Measurements from ENCODE around the gene AGBL1.
"Not testable (repeated sequence)": the region's sequence is repeated elsewhere in the genome, so short reads cannot be mapped to it uniquely, and the experiment has no call there.

AGBL1 gene

DNA sequence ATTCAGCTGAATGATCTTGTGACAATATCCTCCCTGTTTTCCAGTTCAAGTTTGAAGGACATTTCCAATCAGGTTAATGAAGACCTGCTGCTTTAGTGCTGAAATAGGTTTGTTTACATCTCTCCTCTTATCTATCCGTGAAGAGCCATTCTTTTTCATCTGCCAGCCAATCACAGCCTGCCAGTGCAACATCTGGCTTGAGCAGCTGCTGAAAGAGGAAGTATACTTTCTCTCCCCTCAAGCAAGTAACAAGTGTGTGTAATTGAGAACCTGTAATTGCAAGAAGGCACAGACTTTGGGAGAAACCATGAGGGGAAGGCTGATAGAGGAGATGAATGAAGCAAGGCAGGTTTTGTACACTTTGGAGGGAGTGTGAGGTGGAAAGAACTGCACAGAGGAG is 404.3 kb downstream of the AGBL1 start:
- in situ Hi-C loops (cut with MboI; ENCODE audit: low sequenced_read_pairs), result no loop called here
- no peak overlapping the region for H3K4me3 ChIP-seq
- no peak for DNase-seq (ENCODE audit: low spot score in 2 of 2)

DNA sequence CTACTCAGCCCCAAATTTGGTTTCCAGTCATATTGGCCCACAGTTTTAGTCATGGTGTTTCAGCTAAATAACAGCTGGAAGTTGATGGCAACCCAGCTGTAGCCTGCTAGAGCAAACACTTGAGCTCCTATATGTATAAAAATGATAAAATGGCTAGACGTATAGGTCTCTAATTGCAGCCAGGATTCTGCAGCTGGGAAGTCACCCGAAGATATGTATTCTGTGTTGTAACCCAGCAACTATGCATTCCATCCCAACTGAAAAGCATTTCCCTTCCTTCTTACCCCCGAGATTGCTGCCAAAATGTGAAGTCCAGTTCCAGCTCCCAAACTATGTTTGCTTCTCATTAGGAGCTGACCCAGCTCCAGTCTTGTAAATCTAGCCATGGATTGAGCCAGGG is 408.4 kb downstream of the AGBL1 start:
- Histone ChIP-seq H3K9me3 (no peaks in the 10 kb centered on the region), H3K36me3 (replicated peaks) (no peaks in the 10 kb centered on the region), H3K27me3 (ENCODE audit: low read depth) (no peaks in the 10 kb centered on the region; the same call in 1 of the 2 replicates), H3K4me1 (no peaks in the 10 kb centered on the region), H3K4me3 (no peak overlapping the region)
- no peak for DNase-seq (ENCODE audit: low spot score in 2 of 2)
- in situ Hi-C loops (cut with MboI; ENCODE audit: low sequenced_read_pairs), result no loop called here

More for the DNA sequence above, 404.3 kb downstream of the AGBL1 start:
- H3K27me3 ChIP-seq (ENCODE audit: low read depth), result no peaks in the 10 kb centered on the region; the same call in 1 of the 2 replicates
- H3K4me1 ChIP-seq, result no peaks in the 10 kb centered on the region
- H3K36me3 ChIP-seq (replicated peaks), result no peaks in the 10 kb centered on the region
- no peaks in the 10 kb centered on the region for H3K9me3 ChIP-seq

DNA sequence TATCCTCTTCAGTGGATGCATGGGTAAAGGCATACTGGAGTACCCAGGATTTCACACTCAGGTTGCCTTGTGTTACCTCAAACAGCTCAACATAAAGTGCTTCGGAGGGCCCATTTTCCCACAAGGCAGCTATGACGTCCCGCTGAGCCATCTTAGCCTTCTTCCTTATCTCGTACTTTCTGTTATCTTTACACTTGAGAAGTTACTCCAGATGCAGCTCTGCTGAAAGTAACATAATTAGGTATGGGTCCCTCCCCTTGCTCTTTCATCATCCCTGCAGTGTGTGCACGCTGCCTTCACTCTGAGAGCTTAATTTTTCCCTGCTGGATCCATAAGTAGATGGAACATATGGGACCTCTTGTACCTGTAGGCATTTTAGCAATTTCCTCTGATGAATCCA is 410.3 kb downstream of the AGBL1 start:
- Histone ChIP-seq H3K4me1 (no peaks in the 10 kb centered on the region), H3K4me3 (no peak overlapping the region), H3K36me3 (replicated peaks) (no peaks in the 10 kb centered on the region), H3K9me3 (no peaks in the 10 kb centered on the region), H3K27me3 (ENCODE audit: low read depth) (no peaks in the 10 kb centered on the region; the same call in 1 of the 2 replicates)
- no peak for DNase-seq (ENCODE audit: low spot score in 2 of 2)
- in situ Hi-C loops (cut with MboI; ENCODE audit: low sequenced_read_pairs), result no loop called here

DNA sequence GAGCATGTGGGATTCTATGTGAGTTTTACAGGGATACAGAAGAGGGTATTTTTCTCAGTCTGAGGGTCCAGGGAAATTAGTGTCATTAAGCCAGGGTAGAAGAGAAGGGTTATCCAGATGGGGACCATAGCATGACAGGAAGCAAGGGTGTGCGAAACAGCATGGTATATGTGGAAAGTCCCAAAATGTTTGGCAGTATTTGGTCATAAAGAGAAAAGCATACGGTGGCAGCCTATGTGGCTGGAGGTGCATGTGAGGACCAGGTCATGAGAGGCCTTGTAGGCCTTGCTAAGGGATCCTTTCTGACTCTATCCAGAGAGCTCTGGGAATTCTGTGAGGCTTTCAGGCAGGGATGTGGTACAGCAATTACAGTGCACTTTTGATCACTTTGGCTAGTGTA is 411.4 kb downstream of the AGBL1 start:
- Histone ChIP-seq H3K9me3 (no peaks in the 10 kb centered on the region), H3K4me3 (no peak overlapping the region), H3K36me3 (replicated peaks) (no peaks in the 10 kb centered on the region), H3K4me1 (no peaks in the 10 kb centered on the region), H3K27me3 (ENCODE audit: low read depth) (no peaks in the 10 kb centered on the region; the same call in 1 of the 2 replicates)
- no peak for DNase-seq (ENCODE audit: low spot score in 2 of 2)
- in situ Hi-C loops (cut with MboI; ENCODE audit: low sequenced_read_pairs), result no loop called here

DNA sequence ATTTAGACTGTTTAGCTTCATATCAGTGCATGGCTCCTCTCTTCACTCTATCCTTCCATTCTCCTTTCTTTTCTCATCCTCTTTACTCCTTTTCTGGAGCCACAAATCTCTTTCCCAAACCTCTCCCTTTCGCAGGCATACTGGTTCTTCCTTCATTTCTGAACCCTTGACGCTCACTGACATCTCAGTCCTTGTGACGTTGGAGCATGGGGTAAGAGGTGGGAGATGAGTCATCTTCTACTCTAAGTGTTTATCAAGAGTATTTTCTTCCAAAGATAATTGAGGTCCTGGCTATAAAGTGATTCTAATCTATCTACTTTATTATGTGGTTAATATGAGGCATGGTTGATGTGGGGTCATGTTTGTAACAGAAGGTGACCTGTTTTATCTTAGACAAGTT is 414.2 kb downstream of the AGBL1 start:
- Histone ChIP-seq H3K9me3 (no peaks in the 10 kb centered on the region), H3K4me1 (no peaks in the 10 kb centered on the region), H3K27me3 (ENCODE audit: low read depth) (no peaks in the 10 kb centered on the region), H3K36me3 (replicated peaks) (no peaks in the 10 kb centered on the region), H3K4me3 (no peak overlapping the region)
- in situ Hi-C loops (cut with MboI; ENCODE audit: low sequenced_read_pairs), result no loop called here
- no peak for DNase-seq (ENCODE audit: low spot score in 2 of 2)

- H3K36me3 ChIP-seq (replicated peaks), result no peaks in the 10 kb centered on the region
- in situ Hi-C loops (cut with MboI; ENCODE audit: low sequenced_read_pairs), result no loop called here
- H3K4me1 ChIP-seq, result no peaks in the 10 kb centered on the region
- DNase-seq (ENCODE audit: low spot score in 2 of 2), result no peak
- H3K4me3 ChIP-seq, result no peak overlapping the region
- no peaks in the 10 kb centered on the region for H3K27me3 ChIP-seq (ENCODE audit: low read depth)
- H3K9me3 ChIP-seq, result no peaks in the 10 kb centered on the region
Observed at GRCh38 chr15:86494475-86494874, 414.8 kb downstream of the AGBL1 start.

DNA sequence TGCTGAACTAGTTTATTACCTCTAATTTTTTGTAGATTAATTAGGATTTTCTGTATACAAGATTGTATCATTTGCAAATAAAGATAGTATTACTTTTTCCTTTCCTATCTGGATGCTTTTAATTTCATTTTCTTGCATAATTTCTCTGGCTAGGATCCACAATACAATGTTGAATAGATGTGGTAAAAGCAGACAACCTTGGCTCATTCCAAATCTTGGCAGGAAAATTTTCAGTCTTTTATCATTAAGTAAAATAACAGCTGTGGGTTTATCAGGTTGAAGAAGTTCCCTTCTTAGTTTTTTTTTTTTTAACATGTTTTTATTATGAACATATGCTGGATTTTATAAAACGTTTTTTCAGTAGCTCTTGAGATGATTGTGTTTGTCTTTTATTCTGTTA is 422.6 kb downstream of the AGBL1 start:
- H3K27me3 ChIP-seq (ENCODE audit: low read depth), result peaks cover 3% of the 10 kb centered on the region; the same call in 1 of the 2 replicates
- H3K9me3 ChIP-seq, result no peaks in the 10 kb centered on the region
- no peak for DNase-seq (ENCODE audit: low spot score in 2 of 2)
- no peaks in the 10 kb centered on the region for H3K36me3 ChIP-seq (replicated peaks)
- H3K4me1 ChIP-seq, result no peaks in the 10 kb centered on the region
- in situ Hi-C loops (cut with MboI; ENCODE audit: low sequenced_read_pairs), result no loop called here
- no peak overlapping the region for H3K4me3 ChIP-seq

GRCh38 chr15:86505951-86506350 is 426.3 kb downstream of the AGBL1 start:
- peaks cover 3% of the 10 kb centered on the region; the same call in 1 of the 2 replicates for H3K27me3 ChIP-seq (ENCODE audit: low read depth)
- no peaks in the 10 kb centered on the region for H3K36me3 ChIP-seq (replicated peaks)
- in situ Hi-C loops (cut with MboI; ENCODE audit: low sequenced_read_pairs), result no loop called here
- H3K4me3 ChIP-seq, result no peak overlapping the region
- H3K4me1 ChIP-seq, result no peaks in the 10 kb centered on the region
- H3K9me3 ChIP-seq, result no peaks in the 10 kb centered on the region
- no peak for DNase-seq (ENCODE audit: low spot score in 2 of 2)

DNA sequence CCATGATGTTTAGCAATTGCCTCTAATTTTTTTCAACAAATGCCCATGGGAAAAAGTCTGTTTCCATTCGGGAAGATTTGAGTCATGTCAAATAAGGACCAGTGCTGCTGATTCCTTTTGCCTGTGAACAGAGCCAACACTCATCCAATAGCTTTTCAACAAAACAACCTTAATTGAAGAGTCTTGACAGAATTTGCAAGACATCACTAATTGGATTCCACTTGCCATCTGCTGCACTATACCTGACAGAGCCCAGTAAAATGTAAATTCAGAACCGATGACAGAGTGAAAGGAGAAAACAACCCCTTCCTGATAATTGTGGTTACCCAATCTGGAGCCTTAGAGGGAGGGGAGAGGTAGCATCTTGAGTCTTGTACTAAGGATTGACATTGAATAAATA is 426.7 kb downstream of the AGBL1 start:
- in situ Hi-C loops (cut with MboI; ENCODE audit: low sequenced_read_pairs), result no loop called here
- Histone ChIP-seq H3K9me3 (no peaks in the 10 kb centered on the region), H3K36me3 (replicated peaks) (no peaks in the 10 kb centered on the region), H3K4me3 (no peak overlapping the region), H3K4me1 (no peaks in the 10 kb centered on the region), H3K27me3 (ENCODE audit: low read depth) (peaks cover 3% of the 10 kb centered on the region; the same call in 1 of the 2 replicates)
- DNase-seq (ENCODE audit: low spot score in 2 of 2), result no peak

- Histone ChIP-seq H3K4me3 (no peak overlapping the region), H3K36me3 (replicated peaks) (no peaks in the 10 kb centered on the region), H3K4me1 (no peaks in the 10 kb centered on the region), H3K27me3 (ENCODE audit: low read depth) (no peaks in the 10 kb centered on the region; the same call in 1 of the 2 replicates), H3K9me3 (no peaks in the 10 kb centered on the region)
- in situ Hi-C loops (cut with MboI; ENCODE audit: low sequenced_read_pairs), result no loop called here
- no peak for DNase-seq (ENCODE audit: low spot score in 2 of 2)
Observed at GRCh38 chr15:86515625-86516024, 436.0 kb downstream of the AGBL1 start.

DNA sequence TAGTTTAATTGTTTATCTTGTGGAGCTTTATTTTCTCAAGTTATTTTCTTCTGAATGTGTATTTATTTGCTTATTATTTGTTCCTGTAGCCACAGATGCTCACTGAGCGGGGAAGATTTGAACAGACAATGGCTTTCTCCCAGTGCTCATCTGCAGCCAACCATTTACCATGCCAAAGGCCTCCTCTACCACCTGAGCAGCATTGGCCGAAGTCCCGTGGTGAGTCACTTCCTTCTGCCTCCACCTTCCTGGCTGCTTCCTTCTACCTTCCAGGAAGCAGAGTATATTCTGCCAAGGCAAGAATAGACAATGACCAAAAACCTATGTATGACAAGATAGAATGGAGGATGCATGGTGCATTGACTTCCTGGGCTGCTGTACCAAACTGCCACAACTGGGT is 443.1 kb downstream of the AGBL1 start:
- H3K4me3 ChIP-seq, result no peak overlapping the region
- no peaks in the 10 kb centered on the region for H3K36me3 ChIP-seq (replicated peaks)
- in situ Hi-C loops (cut with MboI; ENCODE audit: low sequenced_read_pairs), result no loop called here
- no peaks in the 10 kb centered on the region for H3K4me1 ChIP-seq
- no peak for DNase-seq (ENCODE audit: low spot score in 2 of 2)
- no peaks in the 10 kb centered on the region; the same call in 1 of the 2 replicates for H3K27me3 ChIP-seq (ENCODE audit: low read depth)
- H3K9me3 ChIP-seq, result no peaks in the 10 kb centered on the region

GRCh38 chr15:86526938-86527690 is 447.4 kb downstream of the AGBL1 start:
- Histone ChIP-seq H3K36me3 (replicated peaks) (no peaks in the 10 kb centered on the region), H3K4me3 (no peak overlapping the region), H3K4me1 (no peaks in the 10 kb centered on the region), H3K9me3 (no peaks in the 10 kb centered on the region), H3K27me3 (ENCODE audit: low read depth) (no peaks in the 10 kb centered on the region)
- DNase-seq (ENCODE audit: low spot score in 2 of 2), result no peak
- in situ Hi-C loops (cut with MboI; ENCODE audit: low sequenced_read_pairs), result no loop called here

- in situ Hi-C loops (cut with MboI; ENCODE audit: low sequenced_read_pairs), result not testable (repeated sequence)
Observed at GRCh38 chr15:86528094-86528493, 448.4 kb downstream of the AGBL1 start.

DNA sequence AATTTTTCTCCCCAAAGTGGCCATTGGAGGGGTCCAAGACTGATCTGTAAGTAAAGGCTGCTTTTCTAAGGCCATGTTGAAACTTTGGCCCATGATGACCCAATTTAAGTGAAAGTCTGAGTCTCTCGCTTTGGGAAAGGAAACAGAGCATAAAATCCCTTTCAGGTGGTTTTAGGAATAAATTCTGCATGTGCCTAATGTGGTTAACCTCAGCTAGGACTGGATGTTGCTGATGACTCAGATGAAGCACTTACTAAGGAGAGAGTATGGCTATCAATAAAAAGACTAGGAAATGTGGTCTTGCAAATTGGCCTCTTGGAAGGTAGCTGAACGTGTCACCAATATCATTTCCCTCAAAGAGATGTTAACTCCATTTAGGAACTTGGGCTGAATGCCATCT is 458.5 kb downstream of the AGBL1 start:
- in situ Hi-C loops (cut with MboI; ENCODE audit: low sequenced_read_pairs), result no loop called here
- H3K36me3 ChIP-seq (replicated peaks), result no peaks in the 10 kb centered on the region

More at GRCh38 chr15:86528094-86528493, 448.4 kb downstream of the AGBL1 start:
- not testable (repeated sequence) for DNase-seq (ENCODE audit: low spot score in 2 of 2); H3K4me3 ChIP-seq; H3K4me1 ChIP-seq; H3K27me3 ChIP-seq (ENCODE audit: low read depth); H3K9me3 ChIP-seq; H3K36me3 ChIP-seq (replicated peaks)

More for the DNA sequence above, 458.5 kb downstream of the AGBL1 start:
- no peak for DNase-seq (ENCODE audit: low spot score in 2 of 2)
- H3K4me1 ChIP-seq, result 0 out of 2 replicates have a peak, but pooled peaks cover 3% of the 10 kb centered on the region
- H3K9me3 ChIP-seq, result no peaks in the 10 kb centered on the region
- H3K4me3 ChIP-seq, result no peak overlapping the region
- no peaks in the 10 kb centered on the region for H3K27me3 ChIP-seq (ENCODE audit: low read depth)
